A549 treated with CpdA at 1 μM for 4 hours (cell line): ENCODE measurements around the gene TPCN1. TPM values are rescaled to one million over a fixed set of nuclear protein-coding genes. Genes with fewer than 3 reads are reported as not detected.

Experiments
- total RNA-seq: library from RNA; stranded (reverse); fragments of 200-300 nt; extraction: Qiagen RNA extraction; gene quantifications from 5 replicates; pipeline ENCODE4 v1.2.3, GENCODE V29; 2022; ENCODE audit warnings: low read depth

Gene TPCN1
- 17.8 to 23.3 TPM (median 18.5 TPM) in 5 replicates for total RNA-seq

DNA sequence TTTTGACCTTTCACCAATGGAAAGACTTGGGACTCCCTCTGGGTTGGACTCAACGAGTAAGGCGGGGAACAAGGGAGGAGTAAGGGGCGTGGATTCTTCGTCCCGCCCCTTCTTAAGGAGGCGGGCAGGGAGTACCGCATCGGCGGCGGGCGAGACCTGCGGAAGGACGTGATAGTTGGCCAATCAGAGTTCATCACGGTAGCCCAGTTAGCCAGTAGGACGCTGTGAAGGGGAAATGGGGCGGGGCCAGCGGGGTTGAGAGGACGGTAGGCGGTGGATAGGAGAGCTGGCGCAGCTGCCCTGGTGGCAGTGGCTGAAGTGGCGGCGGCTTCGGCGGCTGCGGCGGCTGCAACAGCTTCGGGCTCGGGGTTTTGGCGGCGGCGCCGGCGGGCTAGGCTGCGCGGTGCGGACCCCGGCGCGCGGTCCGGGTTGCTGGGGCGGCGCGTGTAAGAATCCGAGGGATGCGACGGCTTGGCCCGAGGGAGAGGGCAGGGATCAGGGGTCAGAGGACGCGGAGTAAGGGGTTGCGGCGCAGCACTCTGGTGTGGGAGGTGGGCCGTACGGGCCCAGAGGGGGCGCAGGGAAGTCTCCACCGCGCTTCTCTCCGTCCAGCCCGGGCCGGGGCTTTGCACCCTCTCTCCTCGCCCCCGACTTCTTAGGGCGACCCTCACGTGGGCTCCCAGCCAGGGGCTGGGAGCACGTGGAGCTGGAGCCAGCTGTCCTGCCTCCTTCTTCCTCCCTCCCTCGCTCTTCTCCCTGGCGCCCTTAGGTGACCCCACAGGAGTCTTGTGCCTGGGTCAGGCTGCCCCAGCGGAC, at the start of gene TPCN1:
TSS of gene TPCN1 (plus strand) at position 284 of the 816 bp plus-strand sequence. CDS start 5,389 bp downstream, outside the sequence.

GRCh38 chr12:113185180-113186032, 35.9 kb upstream of the TPCN1 start, which contains the start of the genes DDX54 and RITA1:
Gene DDX54 (minus strand): TSS chr12:113185478. CDS start chr12:113185451, 27 bp downstream.
Gene RITA1 (plus strand): TSS chr12:113185721. CDS start chr12:113186747, 1,026 bp downstream.

DNA sequence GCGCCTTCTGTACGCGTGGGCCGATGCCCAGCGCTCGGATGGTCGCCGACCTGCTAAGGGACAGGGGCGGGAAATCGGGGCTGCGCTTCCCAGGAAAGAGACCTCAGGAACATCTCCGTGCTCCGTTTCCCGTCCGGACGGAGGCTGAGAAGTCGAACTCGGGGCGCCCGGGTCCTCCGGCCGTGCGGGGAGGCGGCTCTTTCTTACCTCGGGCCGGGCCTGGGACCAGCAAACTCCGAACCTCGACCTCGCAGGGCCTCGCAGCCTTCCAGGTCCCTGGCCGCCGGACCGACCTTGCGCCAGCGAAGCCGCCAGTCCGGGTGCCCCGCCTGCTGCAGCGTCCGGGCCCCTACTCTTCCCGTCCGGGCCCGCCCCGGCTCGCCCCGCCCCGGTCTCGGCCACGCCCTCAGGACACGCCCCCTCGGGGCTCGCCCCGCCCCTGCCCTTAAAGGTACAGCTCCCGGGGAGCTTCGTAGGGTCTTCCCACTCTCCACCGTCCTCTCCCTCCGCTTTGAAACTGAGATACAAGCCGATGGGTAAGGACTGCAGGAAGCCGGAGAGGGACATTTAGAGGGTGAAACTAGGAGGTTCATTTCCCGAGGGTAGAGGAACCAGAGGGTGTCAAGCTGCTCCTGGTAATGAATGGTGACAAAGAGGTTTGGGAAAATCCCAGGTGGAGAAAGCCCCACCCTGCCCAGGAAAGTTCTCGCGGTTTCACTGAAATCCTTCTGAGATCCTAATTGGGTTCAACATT, 113.7 kb downstream of the TPCN1 start, which contains the start of gene SLC8B1:
TSS of gene SLC8B1 (minus strand) at position 324 of the 754 bp plus-strand sequence. CDS start 2,231 bp downstream, outside the sequence.

Other genes starting within 250 kb of the TPCN1 start
- gene OAS2, start 242.9 kb upstream of the TPCN1 start, total RNA-seq: 0.22 to 0.38 TPM (median 0.30 TPM) in 5 replicates
- gene DTX1, start 164.7 kb upstream of the TPCN1 start, total RNA-seq: 0.32 to 0.67 TPM (median 0.46 TPM) in 5 replicates
- gene RASAL1, start 85.7 kb upstream of the TPCN1 start, total RNA-seq: 0.19 to 0.62 TPM (median 0.28 TPM) in 5 replicates
- gene CFAP73, start 71.7 kb upstream of the TPCN1 start, total RNA-seq: 0.11 to 0.15 TPM in 2 of 5 replicates, not detected in the others
- 52.0 to 89.2 TPM (median 82.5 TPM) in 5 replicates for gene DDX54, start 36.0 kb upstream of the TPCN1 start, total RNA-seq
- 27.9 to 38.7 TPM (median 35.9 TPM) in 5 replicates for gene RITA1, start 35.7 kb upstream of the TPCN1 start, total RNA-seq
- 7.1 to 10.2 TPM (median 8.5 TPM) in 5 replicates for gene SLC8B1, start 113.6 kb downstream of the TPCN1 start, total RNA-seq
- gene PLBD2, start 137.1 kb downstream of the TPCN1 start, total RNA-seq: 26.5 to 38.3 TPM (median 29.7 TPM) in 5 replicates
- 0.31 to 0.64 TPM (median 0.54 TPM) in 5 replicates for gene SDS, start 182.4 kb downstream of the TPCN1 start, total RNA-seq
- 21.4 to 28.4 TPM (median 24.1 TPM) in 5 replicates for gene SDSL, start 200.9 kb downstream of the TPCN1 start, total RNA-seq